SK-N-SH (cell line): ENCODE results near the gene CALD1.

Source experiments
- NFIC ChIP-seq: IDR thresholded peaks from 2 replicates; pipeline ENCODE4 v1.4.0; 2012; ENCODE audit warnings: borderline replicate concordance
- POLR2AphosphoS5 ChIP-seq: IDR thresholded peaks from 2 replicates; pipeline ENCODE4 v1.6.1; 2012; ENCODE audit warnings: low read depth, low read length
- RAD21 ChIP-seq: IDR thresholded peaks from 2 replicates; pipeline ENCODE4 v1.6.1; 2012; ENCODE audit warnings: mild to moderate bottlenecking, low read length
- RXRA ChIP-seq: IDR thresholded peaks from 2 replicates; pipeline ENCODE4 v1.4.0; 2012; ENCODE audit warnings: low read depth, mild to moderate bottlenecking, borderline replicate concordance
- TAF1 ChIP-seq: IDR thresholded peaks from 2 replicates; pipeline ENCODE4 v1.6.1; 2012; ENCODE audit warnings: low read depth, mild to moderate bottlenecking, low read length, moderate library complexity, borderline replicate concordance
- TCF12 ChIP-seq: IDR thresholded peaks from 2 replicates; pipeline ENCODE4 v1.4.0; 2012
- YY1 ChIP-seq: IDR thresholded peaks from 2 replicates; pipeline ENCODE4 v1.4.0; 2012; ENCODE audit warnings: low read depth, mild to moderate bottlenecking
- TF ChIP-seq, protein P1 (sequence below): fragments of 200-600 bp; sonication (generic); IDR thresholded peaks from 2 replicates; pipeline ENCODE4 v1.6.1; 2017; ENCODE audit warnings: antibody characterized with exemption, mild to moderate bottlenecking, moderate library complexity

GRCh38 chr7:134901389-134902020 is 122.1 kb downstream of the CALD1 start:
- TF ChIP-seq NFIC: no peak
- TF ChIP-seq, protein P1, sequence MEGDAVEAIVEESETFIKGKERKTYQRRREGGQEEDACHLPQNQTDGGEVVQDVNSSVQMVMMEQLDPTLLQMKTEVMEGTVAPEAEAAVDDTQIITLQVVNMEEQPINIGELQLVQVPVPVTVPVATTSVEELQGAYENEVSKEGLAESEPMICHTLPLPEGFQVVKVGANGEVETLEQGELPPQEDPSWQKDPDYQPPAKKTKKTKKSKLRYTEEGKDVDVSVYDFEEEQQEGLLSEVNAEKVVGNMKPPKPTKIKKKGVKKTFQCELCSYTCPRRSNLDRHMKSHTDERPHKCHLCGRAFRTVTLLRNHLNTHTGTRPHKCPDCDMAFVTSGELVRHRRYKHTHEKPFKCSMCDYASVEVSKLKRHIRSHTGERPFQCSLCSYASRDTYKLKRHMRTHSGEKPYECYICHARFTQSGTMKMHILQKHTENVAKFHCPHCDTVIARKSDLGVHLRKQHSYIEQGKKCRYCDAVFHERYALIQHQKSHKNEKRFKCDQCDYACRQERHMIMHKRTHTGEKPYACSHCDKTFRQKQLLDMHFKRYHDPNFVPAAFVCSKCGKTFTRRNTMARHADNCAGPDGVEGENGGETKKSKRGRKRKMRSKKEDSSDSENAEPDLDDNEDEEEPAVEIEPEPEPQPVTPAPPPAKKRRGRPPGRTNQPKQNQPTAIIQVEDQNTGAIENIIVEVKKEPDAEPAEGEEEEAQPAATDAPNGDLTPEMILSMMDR: no peak
- no peak for TF ChIP-seq RXRA
- TF ChIP-seq TAF1: no peak
- TF ChIP-seq RAD21: no peak
- TF ChIP-seq POLR2AphosphoS5: no peak
- no peak for TF ChIP-seq YY1
- no peak for TF ChIP-seq TCF12
